HG02798 (cell line): ENCODE results near the gene MOCS3.

Source experiments
- ATAC-seq: cut with Tn5 transposase; IDR thresholded peaks from one replicate; pipeline ENCODE4 v1.9.1; 2021; ENCODE audit warnings: mild to moderate bottlenecking; ENCODE audit not compliant: unreplicated experiment, poor library complexity

The MOCS3 gene

DNA sequence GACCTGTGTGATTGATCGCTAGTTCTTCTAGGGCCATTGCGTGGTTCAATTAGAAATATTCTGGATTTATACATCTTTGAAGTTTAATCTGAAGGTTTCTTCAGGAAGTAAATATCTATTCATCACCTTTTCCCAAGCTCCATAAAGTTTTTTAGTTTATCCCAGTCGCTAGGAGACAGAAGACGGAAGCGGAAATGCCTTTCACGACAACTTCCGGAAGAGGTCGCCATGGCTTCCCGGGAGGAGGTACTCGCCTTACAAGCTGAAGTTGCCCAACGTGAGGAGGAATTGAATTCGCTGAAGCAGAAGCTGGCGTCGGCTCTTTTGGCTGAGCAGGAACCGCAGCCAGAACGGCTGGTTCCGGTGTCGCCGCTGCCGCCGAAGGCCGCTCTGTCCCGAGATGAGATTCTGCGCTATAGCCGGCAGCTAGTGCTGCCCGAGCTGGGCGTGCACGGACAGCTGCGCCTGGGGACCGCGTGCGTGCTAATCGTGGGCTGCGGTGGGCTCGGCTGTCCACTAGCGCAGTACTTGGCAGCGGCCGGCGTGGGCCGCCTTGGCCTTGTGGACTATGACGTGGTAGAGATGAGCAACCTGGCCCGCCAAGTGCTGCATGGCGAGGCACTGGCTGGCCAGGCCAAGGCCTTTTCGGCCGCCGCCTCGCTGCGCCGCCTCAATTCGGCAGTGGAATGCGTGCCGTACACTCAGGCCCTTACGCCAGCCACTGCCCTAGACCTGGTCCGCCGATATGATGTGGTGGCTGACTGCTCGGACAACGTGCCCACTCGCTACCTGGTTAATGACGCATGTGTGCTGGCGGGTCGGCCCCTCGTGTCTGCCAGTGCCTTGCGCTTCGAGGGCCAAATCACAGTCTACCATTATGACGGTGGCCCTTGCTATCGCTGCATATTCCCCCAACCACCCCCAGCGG is at the start of gene MOCS3:
MOCS3 (plus strand) TSS at position 204 of the 928 bp plus-strand sequence; CDS start at position 229, 25 bp downstream.
- peak; percentile 81 for ATAC-seq

DNA sequence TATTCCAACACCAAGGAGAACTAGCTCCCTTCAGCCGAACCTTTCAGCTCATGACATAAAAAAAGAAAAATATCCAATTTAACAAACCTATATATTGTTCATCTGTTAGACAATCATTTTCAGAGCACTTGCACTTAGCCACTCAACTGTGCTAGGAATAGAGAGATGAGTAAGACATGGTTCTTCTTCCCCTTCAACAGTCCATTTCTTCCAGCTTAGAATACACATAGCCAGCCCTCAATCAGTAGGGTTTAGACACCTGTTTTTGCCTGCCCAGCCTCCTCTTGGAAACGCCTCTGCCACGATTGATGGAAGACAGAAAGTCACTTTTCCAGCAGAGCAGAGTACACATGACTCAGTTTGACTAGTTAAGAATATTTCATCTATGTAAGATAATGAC is 49.2 kb upstream of the MOCS3 start:
- ATAC-seq = no peak

GRCh38 chr20:50911030-50911429 is 47.6 kb upstream of the MOCS3 start:
- ATAC-seq = no peak

DNA sequence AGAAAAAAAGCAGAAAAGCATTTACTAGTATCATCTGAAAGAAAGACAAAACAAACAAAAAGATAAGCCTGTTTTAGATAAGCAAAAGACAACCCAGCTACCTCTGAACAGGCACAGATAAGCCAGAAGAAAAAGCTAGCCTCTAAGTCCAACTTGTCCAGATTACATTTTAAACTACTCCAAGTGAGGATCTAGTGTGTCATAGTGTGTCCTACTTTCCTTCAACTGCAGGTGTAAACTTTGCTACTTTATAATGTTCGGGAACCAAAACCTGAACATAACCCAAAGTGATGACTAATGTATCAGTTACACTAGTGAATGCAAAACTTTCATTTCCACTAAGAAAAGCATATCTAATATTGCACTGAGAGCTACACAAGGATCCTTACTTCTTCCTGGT is 46.9 kb upstream of the MOCS3 start:
- ATAC-seq = peak; percentile 45

- ATAC-seq = no peak
Measured at GRCh38 chr20:50913690-50914375, 44.8 kb upstream of the MOCS3 start.

DNA sequence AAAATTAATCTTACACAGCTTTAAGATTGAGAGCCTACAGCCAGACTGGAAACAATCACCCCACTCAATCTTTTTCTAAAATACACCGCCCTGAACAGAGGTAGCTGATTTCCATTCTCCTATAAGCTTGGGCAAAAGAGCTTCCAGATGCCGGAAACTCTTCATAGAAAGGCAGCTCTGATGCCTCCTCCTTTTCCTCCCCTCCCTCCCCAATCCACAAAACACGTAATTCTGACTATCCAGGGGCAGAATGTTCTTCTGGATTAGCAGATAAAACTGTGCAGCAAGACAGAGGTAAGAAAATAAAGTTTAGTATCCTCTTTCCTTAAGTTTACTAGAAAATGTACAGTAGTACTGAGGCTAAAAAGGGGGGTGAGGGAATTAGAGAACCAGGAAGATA is 43.2 kb upstream of the MOCS3 start:
- no peak for ATAC-seq

GRCh38 chr20:50916257-50916656 is 42.4 kb upstream of the MOCS3 start:
- ATAC-seq = no peak

GRCh38 chr20:50916934-50917333 is 41.7 kb upstream of the MOCS3 start:
- no peak for ATAC-seq

DNA sequence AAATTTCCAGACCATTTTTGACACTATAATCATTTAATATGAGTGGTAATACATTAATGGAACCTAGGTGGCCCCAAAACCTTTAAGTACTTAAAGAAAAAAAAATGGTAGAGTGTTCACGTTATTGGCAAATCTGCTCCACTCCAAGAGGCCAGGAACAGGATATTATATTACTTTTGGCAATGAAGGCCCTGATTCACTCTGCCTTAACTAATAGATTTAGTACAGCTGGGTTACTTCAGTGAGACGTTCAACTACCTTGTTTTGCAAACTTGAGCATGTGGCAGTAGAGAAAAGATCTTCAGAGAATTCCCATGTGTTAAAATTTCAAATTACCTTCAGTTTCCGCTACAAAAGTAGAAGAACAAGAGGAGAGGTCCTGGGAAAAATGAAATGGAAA is 40.2 kb upstream of the MOCS3 start:
- ATAC-seq = no peak

DNA sequence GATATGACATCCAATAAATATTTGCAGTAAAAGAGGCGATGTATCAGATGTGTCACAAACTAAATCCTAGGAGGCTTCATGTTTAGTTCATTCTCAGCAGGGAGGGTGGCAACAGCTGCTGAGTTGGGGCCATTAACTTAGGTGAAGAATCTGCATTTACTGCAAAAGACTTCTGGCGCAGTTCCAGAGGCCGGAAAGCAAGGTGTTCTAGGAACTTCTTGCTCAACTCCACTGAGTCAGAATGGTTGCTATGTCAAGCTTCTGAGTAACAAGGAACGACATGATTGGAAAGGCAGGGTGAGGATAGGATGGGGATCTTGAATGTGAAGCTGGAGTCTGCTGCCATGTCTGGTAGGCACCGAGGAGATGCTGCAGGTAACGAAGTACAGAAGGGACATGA is 39.1 kb upstream of the MOCS3 start:
- no peak for ATAC-seq

DNA sequence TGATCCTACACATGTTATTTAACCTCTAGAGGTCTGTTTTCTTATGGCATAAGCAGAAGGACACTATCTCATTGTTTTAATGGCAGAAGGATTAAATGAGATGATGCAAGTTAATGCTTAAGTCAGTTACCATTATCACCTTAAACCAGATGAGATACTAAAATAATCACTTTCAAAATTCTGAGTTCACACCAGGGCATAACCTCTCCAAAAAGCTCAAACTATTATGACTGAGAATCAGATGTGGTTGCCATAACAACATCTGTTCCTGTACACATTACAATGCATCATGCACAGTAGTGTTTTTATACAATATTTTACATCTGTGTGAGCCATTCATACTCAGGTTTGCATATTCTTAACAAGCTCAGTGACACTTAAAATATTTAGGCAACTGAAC is 37.6 kb upstream of the MOCS3 start:
- peak; percentile 38 for ATAC-seq

GRCh38 chr20:50921803-50922501 is 36.7 kb upstream of the MOCS3 start:
- ATAC-seq = no peak

DNA sequence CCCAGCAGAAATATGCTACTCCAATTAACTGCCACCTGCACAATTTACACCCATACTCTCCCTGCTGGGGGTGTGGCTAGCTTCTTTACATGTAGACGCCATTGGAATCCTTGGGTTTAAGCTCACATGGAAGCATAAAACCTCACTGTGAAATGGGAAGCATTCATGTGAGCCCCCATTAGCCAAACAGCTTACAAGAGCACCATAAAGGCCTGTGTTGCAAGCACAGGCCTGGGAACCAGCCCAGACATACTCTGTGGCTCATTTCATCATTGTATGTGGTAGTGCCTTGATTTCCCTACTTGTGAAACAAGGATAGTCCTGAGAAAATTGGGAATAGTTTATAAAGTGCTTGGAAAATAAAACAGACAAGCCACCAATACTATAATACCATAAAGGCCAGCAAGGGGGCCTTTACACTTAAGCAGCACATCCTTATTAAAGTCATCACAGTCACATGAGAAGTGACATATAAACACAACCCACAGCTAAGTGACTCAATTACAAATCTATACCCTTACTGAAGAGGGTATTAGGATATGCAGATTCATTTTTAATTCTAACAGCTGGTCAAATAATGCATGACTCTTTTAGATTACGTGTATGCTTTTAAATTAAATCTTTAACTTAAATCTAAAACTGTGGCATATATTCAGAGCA is 34.2 kb upstream of the MOCS3 start:
- no peak for ATAC-seq

DNA sequence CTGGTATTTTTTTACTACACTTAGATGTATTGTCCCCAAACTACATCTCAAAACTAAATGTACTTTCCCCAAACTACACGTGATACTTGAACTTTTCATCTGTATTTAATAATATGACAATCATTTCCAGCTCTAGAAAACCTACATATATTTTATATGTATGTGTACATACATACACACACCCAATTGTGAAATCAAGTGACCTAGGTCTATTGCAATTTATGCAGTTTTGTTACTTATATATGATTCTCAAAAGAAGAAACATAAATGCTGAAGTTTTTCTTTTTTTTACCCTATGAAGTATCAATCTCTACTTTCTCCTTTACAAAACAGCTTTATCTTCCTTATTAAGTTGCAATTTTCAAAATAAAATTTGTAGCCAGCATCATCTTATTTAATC is 32.1 kb upstream of the MOCS3 start:
- ATAC-seq = no peak

GRCh38 chr20:50928469-50928868 is 30.1 kb upstream of the MOCS3 start:
- ATAC-seq = no peak

DNA sequence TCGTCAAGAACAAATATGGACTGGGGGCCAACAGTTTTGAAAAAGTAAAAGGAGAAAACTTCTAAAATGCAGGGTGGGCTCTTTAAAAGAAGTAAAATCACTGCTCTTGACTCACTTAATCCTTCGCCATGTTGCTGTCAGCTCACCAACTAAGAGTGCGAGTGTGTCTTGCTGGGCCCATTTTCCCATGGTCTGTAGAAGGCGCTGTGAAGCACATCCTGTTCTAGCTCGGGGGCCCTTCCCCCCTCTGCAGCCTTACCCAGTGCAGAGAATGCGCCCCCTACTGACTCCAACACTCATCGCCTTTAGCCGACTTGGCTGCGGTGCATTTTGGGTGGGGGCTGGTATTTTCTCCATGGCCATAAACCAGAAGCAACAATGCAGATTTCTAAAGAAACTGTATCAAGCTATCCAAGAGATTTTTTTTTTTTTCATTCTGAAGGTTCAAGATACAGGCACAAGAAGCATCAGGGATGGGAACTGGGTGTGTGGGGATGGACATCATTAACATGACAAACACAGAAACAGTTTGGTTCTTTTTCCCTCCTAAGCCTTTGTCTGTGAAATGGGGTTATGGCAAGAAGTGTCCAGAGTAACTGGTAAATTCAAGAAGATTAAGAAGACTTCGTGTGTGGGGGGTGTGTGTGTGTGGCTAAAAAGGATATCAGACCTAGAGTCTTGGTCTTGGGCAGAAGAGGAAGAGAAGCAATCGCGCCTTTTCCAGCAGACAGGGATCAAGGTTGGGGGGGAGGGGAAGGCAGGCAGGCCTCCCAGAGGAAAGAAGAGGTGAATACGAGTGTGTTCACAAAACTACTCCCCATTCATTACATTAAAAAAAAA is 29.1 kb upstream of the MOCS3 start:
- peak; percentile 62 for ATAC-seq

DNA sequence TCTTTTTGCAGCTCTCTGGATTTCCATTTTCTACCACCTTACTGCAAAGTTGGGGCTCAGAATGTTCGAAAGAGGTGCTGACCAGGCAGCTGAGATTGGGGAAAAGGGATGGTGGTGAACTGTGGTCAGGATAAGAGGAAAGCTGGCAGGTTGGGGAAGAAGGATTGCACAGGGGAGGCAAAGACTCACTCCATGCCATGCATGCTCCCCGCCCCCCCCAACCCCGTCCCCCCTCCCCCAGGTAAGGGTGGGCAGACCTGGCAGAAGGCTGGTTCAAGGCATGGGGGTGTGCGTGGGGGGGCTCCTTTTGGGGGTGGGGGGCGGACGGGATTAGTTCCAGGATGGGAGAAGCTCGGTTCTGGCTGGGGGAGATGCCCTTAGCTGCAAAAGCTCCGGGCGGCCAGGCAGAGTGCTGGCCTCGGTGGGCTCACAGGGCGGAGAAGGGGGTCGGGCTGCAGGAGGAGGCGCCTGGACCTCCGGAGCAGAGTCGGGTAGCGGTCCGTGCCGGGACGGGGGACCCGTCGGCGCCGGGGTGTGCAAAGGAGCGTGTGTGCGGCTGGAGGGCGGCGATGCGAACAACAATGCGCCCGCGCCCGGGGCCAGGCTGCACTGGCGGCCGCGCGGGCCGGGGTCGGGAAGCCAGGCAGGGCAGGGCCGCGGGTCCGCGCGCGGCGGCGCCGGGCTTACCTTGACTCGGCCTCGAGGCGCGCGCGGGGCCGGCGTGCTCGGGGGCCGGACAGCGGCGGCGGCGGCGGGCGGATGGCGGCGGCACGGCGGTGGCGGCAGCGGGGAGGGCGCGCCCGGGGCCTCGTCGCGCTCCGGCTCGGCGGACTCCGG is 28.3 kb upstream of the MOCS3 start:
- ATAC-seq = no peak

- peak; percentile 32 for ATAC-seq
Measured at GRCh38 chr20:50930976-50931305, 27.7 kb upstream of the MOCS3 start.
